NCI-H2227 (cell line): Measurements from ENCODE around the gene ZNF483.
"Not testable (repeated sequence)": the region's sequence is repeated elsewhere in the genome, so short reads cannot be mapped to it uniquely, and the experiment has no call there.

Experiments
- DNase-seq: peaks from one replicate; lab custom pipeline; 2025; ENCODE audit not compliant: unreplicated experiment; lab: John Stamatoyannopoulos, UW

The ZNF483 gene

GRCh38 chr9:111610149-111610548 lies 85.2 kb downstream of the ZNF483 start:
- no peak for DNase-seq

- no peak for DNase-seq
Measured at GRCh38 chr9:111610845-111611244, 85.9 kb downstream of the ZNF483 start.

- peak; percentile 11 for DNase-seq
Measured at GRCh38 chr9:111613436-111614040, 88.6 kb downstream of the ZNF483 start.

- DNase-seq = no peak
Measured at GRCh38 chr9:111615928-111616327, 90.9 kb downstream of the ZNF483 start.

- DNase-seq = not testable (repeated sequence)
Measured at GRCh38 chr9:111617349-111617748, 92.4 kb downstream of the ZNF483 start.

GRCh38 chr9:111621895-111622480 lies 97.0 kb downstream of the ZNF483 start:
- DNase-seq = peak; percentile 17

GRCh38 chr9:111622626-111623025 lies 97.6 kb downstream of the ZNF483 start:
- DNase-seq = no peak
